Activated naive CD8-positive, alpha-beta T cell (primary cell): ENCODE measurements around the gene VSNL1.

ENCODE experiments used
- H3K27ac Mint-ChIP-seq: one replicate; pipeline ENCODE4 v1.8.0; 2021; ENCODE audit warnings: mixed read lengths
- H3K27me3 Mint-ChIP-seq: one replicate; pipeline ENCODE4 v1.8.0; 2021; ENCODE audit warnings: mixed read lengths
- H3K36me3 Mint-ChIP-seq: one replicate; pipeline ENCODE4 v1.8.0; 2021; ENCODE audit warnings: mixed read lengths
- H3K4me1 Mint-ChIP-seq: one replicate; pipeline ENCODE4 v1.8.0; 2021; ENCODE audit warnings: low read depth, mixed read lengths
- H3K4me3 Mint-ChIP-seq: one replicate; pipeline ENCODE4 v1.8.0; 2021; ENCODE audit warnings: mild to moderate bottlenecking, mixed read lengths
- H3K9me3 Mint-ChIP-seq: one replicate; pipeline ENCODE4 v1.8.0; 2021; ENCODE audit warnings: low read depth, mixed read lengths

Gene VSNL1

DNA sequence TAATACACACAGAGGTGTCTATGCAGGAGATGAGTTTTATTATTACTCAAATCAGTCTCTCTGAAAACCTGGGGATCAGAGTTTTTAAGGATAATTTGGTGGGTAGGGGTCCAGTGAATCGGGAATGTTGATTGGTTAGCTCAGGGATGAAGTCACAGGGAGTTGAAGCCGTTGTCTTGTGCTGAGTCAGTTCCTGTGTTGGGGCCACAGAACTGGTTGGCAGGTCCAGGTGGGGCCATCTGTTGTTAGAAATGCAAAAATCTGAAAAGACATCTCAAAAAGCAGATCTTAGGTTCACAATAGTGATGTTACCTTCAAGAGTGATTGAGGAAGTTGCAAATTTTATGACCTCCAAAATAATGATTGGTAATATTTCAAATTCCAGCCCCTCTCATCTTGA is 86.9 kb downstream of the VSNL1 start:
- no peaks in the 10 kb centered on the region for H3K9me3 Mint-ChIP-seq
- no peak overlapping the region for H3K27ac Mint-ChIP-seq
- H3K27me3 Mint-ChIP-seq, result peaks cover 2% of the 10 kb centered on the region
- H3K4me3 Mint-ChIP-seq, result no peak overlapping the region
- H3K4me1 Mint-ChIP-seq, result no peaks in the 10 kb centered on the region
- H3K36me3 Mint-ChIP-seq, result no peaks in the 10 kb centered on the region

- no peak overlapping the region for H3K4me3 Mint-ChIP-seq
- no peaks in the 10 kb centered on the region for H3K4me1 Mint-ChIP-seq
- peaks cover 2% of the 10 kb centered on the region for H3K27me3 Mint-ChIP-seq
- no peak overlapping the region for H3K27ac Mint-ChIP-seq
- no peaks in the 10 kb centered on the region for H3K36me3 Mint-ChIP-seq
- H3K9me3 Mint-ChIP-seq, result no peaks in the 10 kb centered on the region
Measured at GRCh38 chr2:17628349-17629261, 88.1 kb downstream of the VSNL1 start.

DNA sequence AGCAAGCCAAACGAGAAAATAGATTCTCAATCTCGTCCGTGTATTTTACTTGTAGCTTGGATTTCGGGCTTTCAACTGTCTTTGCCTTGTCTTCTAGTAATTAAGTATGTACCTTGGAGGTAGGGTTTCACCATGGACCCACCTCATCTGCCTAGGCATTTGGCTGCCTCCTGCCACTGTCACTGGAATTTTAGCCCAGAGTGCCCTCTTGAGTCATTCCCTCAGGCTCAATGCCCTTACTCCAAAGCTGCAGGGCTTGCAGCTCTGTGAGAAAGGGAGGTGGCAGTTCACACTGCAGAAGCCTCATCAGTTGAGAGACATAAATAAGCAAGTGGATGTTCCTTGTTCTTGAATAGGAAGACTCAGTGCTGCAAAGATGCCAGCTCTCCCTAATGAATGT is 89.6 kb downstream of the VSNL1 start:
- H3K27ac Mint-ChIP-seq, result no peak overlapping the region
- no peaks in the 10 kb centered on the region for H3K9me3 Mint-ChIP-seq
- H3K4me1 Mint-ChIP-seq, result no peaks in the 10 kb centered on the region

GRCh38 chr2:17634997-17635396 is 94.5 kb downstream of the VSNL1 start:
- H3K4me1 Mint-ChIP-seq, result no peaks in the 10 kb centered on the region
- H3K4me3 Mint-ChIP-seq, result no peak overlapping the region

More for the DNA sequence above, 89.6 kb downstream of the VSNL1 start:
- Mint-ChIP-seq H3K4me3 (no peak overlapping the region), H3K36me3 (no peaks in the 10 kb centered on the region), H3K27me3 (no peaks in the 10 kb centered on the region)

DNA sequence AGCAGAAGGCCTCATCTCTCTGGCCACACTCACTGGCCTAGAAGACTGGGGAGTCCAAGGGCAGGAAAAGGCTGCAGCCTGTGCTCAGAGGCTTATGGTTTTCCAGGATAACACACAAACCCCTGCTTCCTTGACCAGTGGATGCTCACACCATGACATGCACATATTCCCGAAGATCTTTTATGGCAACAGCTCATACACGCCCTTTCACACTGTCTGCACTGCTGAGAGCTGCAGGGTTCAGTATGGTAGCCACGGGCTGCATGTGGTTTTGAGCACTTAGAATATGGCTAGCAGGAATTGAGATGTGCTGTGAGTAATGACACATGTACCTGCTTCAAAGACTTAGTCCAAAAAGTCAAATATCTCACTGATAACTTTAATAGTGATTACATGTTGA is 95.8 kb downstream of the VSNL1 start:
- no peaks in the 10 kb centered on the region for H3K9me3 Mint-ChIP-seq

More at GRCh38 chr2:17634997-17635396, 94.5 kb downstream of the VSNL1 start:
- Mint-ChIP-seq H3K36me3 (no peaks in the 10 kb centered on the region), H3K27me3 (no peaks in the 10 kb centered on the region), H3K27ac (no peak overlapping the region), H3K9me3 (no peaks in the 10 kb centered on the region)

GRCh38 chr2:17637131-17637906 is 96.8 kb downstream of the VSNL1 start:
- no peak overlapping the region for H3K4me3 Mint-ChIP-seq
- H3K27me3 Mint-ChIP-seq, result no peaks in the 10 kb centered on the region

More for the DNA sequence above, 95.8 kb downstream of the VSNL1 start:
- no peaks in the 10 kb centered on the region for H3K4me1 Mint-ChIP-seq
- H3K4me3 Mint-ChIP-seq, result no peak overlapping the region
- no peaks in the 10 kb centered on the region for H3K27me3 Mint-ChIP-seq
- no peaks in the 10 kb centered on the region for H3K36me3 Mint-ChIP-seq
- H3K27ac Mint-ChIP-seq, result no peak overlapping the region

GRCh38 chr2:17638196-17638743 is 97.8 kb downstream of the VSNL1 start:
- Mint-ChIP-seq H3K27me3 (no peaks in the 10 kb centered on the region), H3K4me1 (no peaks in the 10 kb centered on the region), H3K27ac (no peak overlapping the region), H3K4me3 (no peak overlapping the region), H3K36me3 (no peaks in the 10 kb centered on the region), H3K9me3 (no peaks in the 10 kb centered on the region)

More at GRCh38 chr2:17637131-17637906, 96.8 kb downstream of the VSNL1 start:
- Mint-ChIP-seq H3K36me3 (no peaks in the 10 kb centered on the region), H3K27ac (no peak overlapping the region), H3K9me3 (no peaks in the 10 kb centered on the region), H3K4me1 (no peaks in the 10 kb centered on the region)

DNA sequence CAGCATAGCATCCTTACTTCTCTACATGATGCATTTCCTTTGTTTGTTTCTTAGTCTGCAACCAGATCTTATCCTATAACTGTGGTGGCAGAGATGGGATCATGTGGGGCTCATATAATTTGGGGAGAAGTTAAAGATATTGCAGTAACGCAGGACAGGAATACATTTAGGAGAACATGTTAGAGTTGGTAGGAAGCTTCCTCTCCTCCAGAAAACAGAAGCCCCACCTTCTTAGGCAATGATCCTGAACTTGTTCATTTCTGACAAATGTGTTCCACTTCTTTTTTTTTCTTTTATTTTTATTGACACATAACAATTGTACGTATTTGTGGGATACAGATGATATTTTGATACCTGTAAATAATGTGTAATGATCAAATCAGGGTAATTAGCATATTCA is 99.9 kb downstream of the VSNL1 start:
- H3K27me3 Mint-ChIP-seq, result no peaks in the 10 kb centered on the region
- H3K4me3 Mint-ChIP-seq, result no peak overlapping the region
- H3K9me3 Mint-ChIP-seq, result no peaks in the 10 kb centered on the region
- H3K27ac Mint-ChIP-seq, result no peak overlapping the region
- no peaks in the 10 kb centered on the region for H3K4me1 Mint-ChIP-seq
- no peaks in the 10 kb centered on the region for H3K36me3 Mint-ChIP-seq

DNA sequence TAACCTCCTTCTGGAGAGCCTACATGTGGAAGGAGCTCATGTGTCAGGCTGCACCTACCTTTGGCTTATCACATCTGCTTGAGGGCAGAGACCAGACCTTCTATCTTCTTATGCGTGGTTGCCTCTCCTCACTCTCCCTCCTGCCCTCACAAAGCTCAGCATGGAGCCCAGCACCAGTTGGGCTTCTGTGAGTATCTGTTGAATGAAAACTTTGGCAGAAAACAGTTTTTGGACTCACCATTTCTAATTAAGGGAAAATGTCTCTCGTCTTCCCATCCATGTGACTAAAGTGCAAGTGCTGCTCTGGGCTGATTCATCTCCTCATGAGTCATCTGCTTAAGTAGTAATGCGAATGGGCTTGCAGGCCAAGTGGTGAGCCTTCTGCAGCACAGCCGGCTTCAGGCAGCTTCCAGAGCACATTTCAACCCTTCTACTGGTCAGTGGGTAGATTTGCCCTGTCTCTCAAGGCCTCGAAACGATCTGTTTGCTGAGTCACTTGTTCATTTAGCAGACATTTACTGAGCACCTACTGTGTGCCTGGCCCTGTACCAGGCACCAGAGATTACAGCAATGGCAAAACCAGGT is 102.6 kb downstream of the VSNL1 start:
- H3K4me3 Mint-ChIP-seq, result no peak overlapping the region
- H3K4me1 Mint-ChIP-seq, result no peaks in the 10 kb centered on the region
- no peaks in the 10 kb centered on the region for H3K27me3 Mint-ChIP-seq
- no peaks in the 10 kb centered on the region for H3K9me3 Mint-ChIP-seq
- H3K36me3 Mint-ChIP-seq, result no peaks in the 10 kb centered on the region
- no peak overlapping the region for H3K27ac Mint-ChIP-seq

DNA sequence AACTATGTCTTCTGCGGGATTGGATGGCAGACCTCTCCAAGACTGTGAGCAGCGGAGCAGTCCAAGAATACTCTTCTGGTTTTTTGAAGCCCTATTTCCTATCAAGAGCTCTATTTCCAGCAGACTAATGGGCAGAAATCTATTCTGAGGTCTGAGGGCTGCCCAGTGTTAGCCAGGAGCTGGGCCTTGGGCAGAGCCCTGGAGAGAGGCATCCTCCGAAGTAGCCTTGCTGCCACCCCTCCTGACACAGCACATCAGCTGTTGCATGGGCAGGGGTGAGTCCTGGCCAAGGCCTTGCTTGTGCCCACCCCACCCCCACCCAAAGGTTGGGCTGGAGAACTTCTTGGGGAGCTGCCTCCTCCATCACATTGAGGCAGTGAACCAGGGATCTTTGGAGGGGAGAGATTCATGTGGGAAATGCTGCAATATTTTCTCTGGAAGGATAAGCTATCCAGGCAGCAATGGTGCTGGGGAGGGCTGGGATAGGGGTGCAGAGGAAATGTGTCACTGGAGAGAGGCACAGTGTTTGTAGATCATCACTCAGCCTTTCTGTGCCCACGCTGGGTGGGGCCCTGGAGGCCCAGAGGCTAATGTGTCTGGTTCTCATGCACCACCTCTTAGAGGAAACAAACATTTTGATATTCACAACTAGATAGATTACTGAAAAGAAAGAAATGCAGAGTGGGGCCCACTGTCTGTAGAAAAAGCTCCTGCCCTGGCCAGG is 104.7 kb downstream of the VSNL1 start:
- Mint-ChIP-seq H3K27me3 (no peaks in the 10 kb centered on the region), H3K4me1 (no peaks in the 10 kb centered on the region), H3K4me3 (no peak overlapping the region), H3K27ac (no peak overlapping the region), H3K36me3 (no peaks in the 10 kb centered on the region), H3K9me3 (no peaks in the 10 kb centered on the region)

- no peaks in the 10 kb centered on the region for H3K9me3 Mint-ChIP-seq
- H3K36me3 Mint-ChIP-seq, result no peaks in the 10 kb centered on the region
- H3K4me1 Mint-ChIP-seq, result no peaks in the 10 kb centered on the region
- no peak overlapping the region for H3K27ac Mint-ChIP-seq
- no peaks in the 10 kb centered on the region for H3K27me3 Mint-ChIP-seq
- no peak overlapping the region for H3K4me3 Mint-ChIP-seq
Measured at GRCh38 chr2:17646081-17646554, 105.6 kb downstream of the VSNL1 start.

DNA sequence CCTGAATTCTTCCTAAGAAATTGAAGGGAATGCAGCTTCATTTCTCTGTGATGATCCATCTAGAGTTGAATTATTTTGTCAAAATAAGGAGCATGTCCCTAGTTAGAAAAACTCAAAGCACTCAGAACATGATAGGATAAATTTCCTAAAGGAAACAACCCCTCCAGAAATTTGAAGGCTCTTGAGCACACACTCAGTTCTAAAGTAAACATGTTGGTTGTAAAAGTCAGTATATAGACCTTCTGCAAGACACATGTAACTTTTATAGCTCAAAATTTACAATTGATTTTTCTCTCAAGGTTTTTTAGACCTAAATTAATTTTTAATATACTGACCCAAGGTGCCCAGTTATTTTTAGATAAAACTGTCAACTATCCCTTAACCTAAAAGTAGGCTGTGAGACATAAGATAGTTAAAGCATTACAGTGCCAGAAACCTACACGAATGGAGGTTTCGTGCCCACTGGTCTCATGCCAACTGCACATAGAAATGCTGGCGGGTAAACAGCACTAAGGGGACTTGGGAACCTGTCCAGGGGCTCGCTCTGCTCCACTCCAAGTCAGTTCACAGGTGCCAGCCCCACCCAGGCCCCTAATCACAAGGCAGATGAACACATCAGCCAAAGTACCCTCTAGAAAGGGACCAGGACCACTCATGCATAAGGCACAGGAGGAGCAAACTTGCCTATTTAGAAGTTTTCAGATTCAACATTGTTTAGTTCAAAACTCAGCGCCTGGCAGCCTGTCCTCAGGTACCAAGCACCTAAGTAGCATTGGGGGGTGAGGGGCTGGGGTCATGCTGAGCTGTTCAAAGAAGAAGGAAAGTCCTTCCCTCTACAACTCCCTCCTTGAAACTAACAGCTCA is 106.6 kb downstream of the VSNL1 start:
- no peaks in the 10 kb centered on the region for H3K27me3 Mint-ChIP-seq
- no peaks in the 10 kb centered on the region for H3K9me3 Mint-ChIP-seq
- no peaks in the 10 kb centered on the region for H3K4me1 Mint-ChIP-seq
- no peak overlapping the region for H3K27ac Mint-ChIP-seq
- no peak overlapping the region for H3K4me3 Mint-ChIP-seq
- no peaks in the 10 kb centered on the region for H3K36me3 Mint-ChIP-seq

GRCh38 chr2:17648581-17648980 is 108.1 kb downstream of the VSNL1 start:
- Mint-ChIP-seq H3K9me3 (no peaks in the 10 kb centered on the region), H3K36me3 (no peaks in the 10 kb centered on the region), H3K4me3 (no peak overlapping the region), H3K27me3 (no peaks in the 10 kb centered on the region), H3K4me1 (no peaks in the 10 kb centered on the region), H3K27ac (no peak overlapping the region)
